Inferior parietal cortex (tissue), 1 donor: ENCODE data around the gene ADAMTS17.

Source experiments
- DNase-seq: peaks from one replicate; pipeline ENCODE4 v3.0.0-alpha.2; 2016; ENCODE audit errors: extremely low spot score

The ADAMTS17 gene

DNA sequence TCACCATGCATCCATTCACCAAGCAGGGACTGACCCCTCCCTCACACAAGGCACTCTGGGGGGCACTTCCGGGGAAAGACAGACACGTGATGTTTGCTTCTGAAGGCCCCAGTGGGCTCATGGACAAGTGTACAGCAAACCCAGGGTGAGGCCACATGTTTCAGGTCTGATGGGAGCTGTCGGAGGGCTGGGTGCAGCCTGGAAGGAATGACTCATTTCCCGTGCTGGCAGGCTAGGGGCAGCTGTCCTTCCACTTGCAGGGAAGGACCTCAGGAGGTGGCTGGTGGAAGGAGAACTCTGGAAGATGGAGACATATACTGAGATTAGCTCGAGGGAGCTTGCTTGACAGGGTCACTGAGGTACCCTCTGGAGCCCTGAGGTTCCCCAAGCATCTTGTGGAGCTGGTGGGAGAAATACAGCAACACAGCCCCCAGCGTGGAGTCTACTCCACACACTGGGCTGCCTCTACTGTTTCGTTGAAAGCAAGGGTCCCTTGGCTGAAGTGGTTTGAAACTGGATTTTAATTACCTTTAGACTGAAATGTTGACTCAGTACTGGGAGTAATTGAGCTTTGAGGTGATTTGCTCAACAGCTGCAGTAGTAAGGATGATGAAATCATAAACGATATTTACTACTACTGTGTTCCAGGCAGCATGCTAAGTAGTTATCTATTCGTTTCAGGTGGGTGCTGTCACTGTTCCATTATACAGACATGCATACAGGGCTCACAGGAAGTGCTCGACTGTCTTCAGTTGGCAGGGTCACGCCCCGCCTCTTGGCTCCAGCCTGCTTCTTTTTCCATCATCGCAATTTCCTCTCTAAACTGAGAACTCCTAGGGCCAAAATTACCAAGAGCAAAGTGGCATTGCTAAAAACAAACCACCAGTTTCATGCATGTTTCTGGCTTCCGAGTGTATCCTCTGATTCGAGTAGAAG is 230.4 kb downstream of the ADAMTS17 start:
- DNase-seq = no peak

DNA sequence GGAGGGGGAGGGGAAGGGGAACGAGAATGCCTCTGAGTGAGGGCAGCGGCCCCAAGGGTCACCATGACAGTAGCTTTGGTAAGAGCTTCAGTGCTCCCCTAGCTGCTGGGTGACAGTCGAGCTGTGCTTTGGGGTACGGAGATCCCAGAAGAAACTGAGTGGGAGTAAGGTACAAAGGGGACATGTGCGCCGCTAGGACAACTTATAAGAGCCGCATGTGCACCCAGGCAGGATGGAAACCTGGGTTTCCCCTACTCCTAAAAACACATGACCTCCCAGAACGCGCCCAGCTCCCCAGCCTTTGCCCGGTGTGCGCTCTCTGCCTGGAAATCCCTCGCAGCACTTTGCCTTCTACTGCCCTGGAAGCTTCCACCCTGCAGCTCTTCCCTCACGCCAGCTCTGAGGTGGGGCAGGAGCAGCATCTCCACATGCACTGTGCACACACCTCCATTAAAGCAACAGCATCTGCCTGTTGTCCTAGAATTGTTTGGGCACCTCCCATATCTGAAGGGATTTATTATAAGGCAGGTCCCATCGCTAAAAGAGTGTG is 232.2 kb downstream of the ADAMTS17 start:
- no peak for DNase-seq

DNA sequence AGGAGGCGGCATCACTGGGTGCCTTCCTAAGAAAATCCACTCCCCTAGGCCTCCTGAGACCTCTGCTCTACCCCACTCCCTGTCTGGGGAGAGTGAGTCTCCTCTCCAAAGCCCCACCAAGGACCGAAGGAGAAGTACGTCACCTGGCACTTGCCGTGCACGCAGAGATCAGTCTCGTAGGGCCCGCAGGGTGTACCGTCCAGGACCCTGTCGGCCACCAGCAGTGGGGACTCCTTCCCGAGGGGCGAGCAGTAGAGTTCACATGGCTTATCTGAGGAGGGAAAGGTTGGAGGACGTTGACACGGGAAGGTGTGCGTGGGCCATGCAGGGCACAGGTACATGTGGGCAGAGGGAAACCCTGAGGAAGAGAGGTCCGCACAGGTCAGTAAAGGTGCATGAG is 232.9 kb downstream of the ADAMTS17 start:
- no peak for DNase-seq

DNA sequence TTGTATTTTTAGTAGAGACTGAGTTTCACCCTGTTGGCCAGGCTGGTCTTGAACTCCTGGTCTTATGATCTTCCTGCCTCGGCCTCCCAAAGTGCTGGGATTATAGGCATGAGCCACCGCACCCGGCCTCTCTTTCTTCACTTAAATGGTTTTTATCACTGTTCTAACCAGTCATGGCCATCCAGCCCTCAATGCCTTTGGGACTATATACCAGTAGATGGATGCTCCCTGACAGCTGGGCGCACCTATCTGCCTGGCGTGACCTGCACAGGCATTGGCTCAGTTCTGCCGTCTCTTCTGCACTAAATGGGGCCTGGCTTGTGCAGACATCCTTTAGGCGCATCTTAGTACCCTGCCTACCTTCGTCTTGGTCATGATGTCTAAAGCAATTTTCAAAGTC is 233.4 kb downstream of the ADAMTS17 start:
- DNase-seq = no peak

DNA sequence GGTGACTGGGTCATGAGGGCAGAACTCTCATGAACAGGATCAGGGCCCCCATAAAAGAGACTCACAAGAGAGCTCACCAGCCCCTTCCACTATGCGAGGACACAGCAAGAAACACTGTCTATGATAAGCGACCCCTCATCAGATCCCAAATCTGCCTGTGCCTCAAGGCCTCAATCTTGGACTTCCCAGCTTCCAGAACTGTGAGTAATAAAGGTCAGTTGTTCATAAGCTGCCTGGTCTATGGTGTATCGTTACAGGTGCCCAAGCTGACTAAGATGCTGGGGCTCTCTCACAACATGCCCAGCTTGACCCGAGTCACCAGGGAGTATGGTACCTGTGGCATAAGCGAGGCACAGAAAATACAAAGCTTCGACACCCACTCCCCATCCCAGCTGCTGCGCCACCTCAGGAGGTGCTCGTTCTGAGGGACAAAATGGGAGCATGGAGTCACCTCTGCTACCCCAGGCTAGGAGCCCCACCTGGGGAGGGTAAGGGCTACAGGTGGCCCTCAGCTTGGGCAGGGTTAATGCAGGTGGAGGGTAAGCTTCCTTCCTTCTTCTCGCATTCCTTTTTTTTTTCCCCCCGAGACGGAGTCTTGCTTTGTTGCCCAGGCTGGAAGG is 234.1 kb downstream of the ADAMTS17 start:
- no peak for DNase-seq

DNA sequence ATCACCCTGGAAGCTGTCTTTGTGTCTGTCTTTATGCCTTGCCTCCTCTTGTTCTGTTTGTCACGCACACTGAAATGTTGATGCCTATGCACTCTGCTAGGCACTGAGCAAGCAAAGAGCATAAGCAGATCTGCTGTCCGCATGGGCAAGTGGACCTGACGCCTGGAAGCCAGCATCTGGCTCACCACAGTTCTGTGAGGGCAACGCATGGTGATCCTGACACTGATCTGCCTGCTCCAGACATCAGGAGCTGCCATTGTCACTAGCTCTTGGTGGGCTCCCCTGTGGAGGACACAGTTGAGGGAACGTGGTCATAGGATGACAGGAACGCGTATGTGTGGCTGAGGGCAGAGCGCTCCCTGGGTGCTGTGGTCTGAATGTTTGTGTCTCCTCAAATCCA is 234.6 kb downstream of the ADAMTS17 start:
- DNase-seq = no peak

DNA sequence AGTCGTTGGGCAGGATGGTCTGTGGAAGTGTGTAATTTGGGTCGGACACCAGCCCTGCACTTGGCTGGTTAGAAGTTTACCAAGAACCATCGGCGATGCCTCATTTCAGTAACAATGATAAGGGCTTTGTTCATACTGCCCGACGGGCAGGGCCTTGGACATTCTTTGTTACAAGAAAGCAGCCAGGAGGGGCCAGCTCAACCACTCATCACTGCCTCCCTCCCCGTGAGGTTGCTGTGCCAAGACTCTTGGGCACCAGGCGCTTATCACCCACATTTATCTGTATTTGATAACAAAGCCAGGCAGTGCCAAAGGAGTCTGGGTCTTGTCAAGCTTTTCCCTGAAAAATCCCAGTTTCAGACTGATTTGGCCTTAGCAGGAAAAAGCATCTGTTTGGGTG is 235.0 kb downstream of the ADAMTS17 start:
- DNase-seq = no peak

DNA sequence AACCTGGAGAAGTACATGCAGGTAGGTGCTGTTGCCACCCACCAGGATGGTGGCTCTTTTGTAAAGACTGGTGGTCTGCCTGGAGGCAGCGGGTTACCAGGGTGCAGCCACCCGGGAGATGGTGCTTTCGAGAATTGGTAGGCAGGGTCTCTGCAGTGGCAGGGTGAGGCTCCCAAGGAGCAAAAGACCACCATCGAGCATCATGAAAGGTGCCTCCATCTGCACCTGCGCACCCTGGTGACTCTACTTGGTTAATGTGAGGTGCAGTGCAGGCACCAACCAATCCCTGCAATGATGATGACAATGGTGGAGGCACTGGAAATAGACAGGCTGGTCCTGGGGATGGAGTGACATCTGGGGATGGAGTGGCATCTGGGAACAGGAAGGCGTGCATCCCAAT is 236.7 kb downstream of the ADAMTS17 start:
- DNase-seq = no peak

DNA sequence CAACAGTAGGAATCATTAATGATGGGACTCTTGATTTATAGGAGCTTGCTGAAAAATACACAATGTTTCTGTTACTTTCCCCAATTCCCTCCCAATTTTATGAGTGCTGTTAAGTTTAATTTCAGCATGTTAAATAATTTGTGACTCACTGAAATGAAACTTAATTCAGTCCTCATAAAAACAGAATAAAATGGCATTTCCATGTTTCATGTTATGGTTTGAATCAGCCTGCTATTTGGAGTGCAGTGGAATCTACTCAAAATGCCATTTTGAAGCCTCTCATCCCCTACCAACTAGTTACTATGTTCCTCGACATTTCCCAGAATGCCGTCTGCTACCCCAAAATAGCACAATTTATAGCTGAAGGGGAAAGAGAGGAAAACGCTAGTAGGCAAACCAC is 237.5 kb downstream of the ADAMTS17 start:
- no peak for DNase-seq

DNA sequence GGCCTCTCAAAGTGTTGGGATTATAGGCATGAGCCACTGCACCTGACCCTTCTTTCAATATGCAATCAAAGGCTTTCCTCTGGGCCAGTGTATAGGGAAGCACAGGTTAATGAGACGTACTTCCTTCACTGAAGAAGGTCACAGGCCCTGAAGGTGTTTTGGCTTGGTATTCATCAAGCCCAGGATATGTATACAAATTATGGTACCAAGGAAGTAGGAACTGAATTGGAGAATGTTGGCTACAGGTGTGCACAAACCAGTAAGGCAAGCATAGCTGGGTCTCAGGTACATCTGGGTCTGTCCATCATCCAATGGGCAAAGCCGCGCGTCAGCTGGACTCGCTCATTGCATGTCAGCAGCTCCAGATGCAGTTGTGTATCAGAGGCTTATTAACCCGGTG is 237.9 kb downstream of the ADAMTS17 start:
- DNase-seq = no peak

DNA sequence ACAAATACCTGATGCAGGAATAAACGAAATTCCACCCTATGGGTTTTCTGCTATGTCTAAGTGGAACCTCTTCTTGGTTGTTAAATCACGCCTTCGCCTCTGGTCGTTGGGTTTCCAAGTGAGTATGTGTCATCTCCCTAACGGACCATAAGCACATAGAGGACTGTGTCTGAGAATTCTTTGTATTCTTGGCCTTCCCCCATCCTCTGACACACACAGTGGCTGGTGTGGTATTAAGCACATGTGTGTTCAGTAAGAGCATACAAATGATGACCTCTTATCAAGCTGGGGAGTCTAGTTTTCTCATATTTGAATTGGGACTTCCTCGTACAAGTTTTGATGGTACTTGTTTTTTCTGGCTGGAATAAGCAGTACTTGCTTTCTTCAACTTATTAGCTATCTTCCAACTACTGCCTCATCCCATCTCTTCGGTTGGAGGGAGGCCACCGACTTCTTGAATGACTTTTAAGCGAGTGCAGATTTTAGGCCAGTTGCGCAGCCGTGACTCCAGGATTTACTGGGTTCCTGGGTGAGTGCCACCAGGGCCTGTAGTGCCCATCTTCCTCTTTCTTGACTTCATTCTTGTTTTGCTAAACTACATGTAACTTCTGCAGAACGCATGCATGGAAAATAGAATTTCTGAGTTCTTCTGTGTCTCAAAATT is 240.2 kb downstream of the ADAMTS17 start:
- DNase-seq = no peak

DNA sequence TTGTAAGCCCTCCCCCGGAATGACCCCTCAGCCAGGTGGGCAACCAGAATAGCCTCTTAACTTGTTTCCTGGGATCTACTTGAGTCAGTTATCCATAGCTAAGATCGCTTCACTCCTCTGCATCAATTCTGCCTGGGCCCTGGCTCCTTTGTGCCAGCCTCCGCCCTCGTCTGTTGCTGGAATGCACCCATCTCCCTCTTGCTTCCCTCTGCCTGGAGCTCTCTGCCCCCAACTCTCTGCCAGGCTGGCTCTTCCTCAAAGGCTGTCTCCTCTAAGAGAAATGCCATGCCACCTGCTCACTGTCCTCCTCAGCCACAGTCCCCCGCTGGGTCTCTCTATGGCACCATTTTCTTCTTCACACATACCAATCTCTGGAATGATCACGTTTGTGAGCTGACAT is 240.8 kb downstream of the ADAMTS17 start:
- DNase-seq = no peak

DNA sequence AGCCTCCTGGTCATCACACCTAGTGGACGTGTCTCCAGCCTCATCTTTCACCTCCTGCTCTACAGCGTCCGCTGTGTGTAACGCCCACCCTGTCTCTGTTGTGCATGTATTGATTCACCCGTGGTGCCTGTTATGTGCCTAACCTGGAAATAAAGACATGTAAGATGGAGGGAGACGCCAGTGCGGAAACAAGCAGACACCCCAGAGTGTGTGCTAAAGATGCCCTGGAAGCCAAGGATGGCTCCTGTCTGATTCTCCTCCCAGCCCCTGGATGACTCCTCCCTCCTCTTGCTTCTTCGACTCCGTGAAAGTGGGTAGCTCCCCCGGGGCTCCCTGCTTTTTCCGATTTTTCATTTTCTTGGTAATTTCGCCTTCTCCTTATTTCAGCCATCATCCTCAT is 241.8 kb downstream of the ADAMTS17 start:
- no peak for DNase-seq

DNA sequence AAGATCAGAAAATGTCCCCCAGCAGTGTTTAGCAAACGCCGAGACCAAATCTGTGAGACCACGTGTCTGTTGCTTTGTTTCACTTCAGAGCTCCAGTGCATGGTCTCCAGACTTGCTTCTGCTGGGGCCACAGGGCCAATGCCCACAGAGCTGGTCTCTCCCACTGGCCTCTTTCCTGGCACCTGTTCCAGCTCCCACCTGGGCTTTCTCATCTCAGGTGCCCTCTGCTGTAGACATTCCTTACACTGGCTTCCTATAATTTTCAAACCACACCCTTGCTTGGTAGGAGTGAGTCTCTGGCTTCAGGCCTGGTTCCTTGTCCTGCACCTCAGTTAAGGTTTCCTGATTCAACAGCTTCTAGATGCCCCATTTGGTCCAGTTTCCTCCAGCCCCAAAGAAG is 243.1 kb downstream of the ADAMTS17 start:
- no peak for DNase-seq

DNA sequence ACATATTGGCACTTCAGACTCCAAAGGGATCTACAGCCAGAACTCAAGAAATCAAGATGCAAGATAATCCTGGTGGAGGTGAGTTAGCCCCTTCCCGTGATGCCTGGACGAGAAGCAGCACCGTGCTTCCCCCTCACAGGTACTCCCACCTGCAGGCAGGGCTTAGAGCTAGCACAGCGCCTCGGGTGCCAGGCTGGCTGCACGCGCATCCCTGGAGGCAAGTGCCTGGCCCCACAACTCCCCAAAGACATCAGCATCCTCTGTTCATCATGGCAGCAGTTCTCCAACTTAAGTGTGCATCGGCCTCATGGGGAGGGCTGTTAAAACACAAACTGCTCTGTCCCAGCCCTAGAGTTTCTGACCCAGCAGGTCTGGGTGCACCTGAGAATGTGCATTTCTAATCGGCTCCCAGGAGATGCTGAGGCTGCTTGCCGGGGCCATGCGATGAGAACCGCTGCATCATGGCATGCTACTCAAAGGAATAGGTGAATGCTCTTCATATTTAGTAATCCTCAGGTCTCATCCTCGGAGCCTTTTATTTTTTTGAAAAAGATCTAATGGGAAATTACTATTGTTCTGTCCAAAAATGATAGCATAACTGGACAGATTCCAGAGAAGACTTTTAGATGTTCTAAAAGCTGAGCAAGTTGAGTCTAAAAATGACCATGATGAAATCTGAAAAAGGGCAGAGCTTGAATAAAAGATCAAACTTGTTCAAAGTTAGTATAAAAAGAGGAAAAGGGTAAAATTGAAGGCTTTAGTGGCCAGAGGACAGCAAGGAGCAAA is 244.2 kb downstream of the ADAMTS17 start:
- DNase-seq = no peak

DNA sequence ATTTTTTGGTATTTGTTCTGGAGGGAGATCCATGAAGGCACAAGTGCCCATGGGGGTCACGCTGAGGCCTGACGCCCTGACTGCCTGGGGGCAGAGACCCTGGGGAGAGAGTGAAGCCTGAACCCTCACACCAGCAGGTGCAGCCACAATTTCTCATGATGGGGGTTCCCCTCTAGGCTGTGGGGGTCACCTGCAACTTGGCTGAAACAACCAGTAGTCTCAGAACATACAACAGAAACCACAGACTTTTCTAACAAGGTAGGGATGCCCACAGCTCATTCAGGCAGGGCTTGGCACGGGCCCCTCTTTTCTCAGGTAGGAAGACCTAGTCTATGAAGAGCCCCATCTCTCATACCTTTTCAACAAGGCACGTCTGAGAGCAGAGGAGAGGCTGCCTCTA is 245.1 kb downstream of the ADAMTS17 start:
- DNase-seq = no peak

DNA sequence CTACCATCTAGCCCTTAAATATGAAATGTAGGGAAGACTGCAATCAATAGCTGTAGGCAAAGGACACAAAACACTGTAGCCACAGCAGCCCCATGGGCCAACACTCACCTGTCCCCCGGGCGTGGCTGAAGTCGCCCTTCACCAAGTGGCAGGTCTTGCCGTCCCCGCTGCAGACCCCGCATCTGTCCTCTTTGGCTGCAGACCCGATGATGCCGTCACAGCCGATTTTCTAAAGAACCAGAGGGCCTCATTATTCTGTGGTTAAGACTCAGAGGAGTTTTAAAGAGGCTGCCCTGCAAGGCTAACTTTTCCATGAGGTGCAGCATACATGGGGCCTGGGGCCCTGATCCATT is 245.6 kb downstream of the ADAMTS17 start:
- DNase-seq = no peak

DNA sequence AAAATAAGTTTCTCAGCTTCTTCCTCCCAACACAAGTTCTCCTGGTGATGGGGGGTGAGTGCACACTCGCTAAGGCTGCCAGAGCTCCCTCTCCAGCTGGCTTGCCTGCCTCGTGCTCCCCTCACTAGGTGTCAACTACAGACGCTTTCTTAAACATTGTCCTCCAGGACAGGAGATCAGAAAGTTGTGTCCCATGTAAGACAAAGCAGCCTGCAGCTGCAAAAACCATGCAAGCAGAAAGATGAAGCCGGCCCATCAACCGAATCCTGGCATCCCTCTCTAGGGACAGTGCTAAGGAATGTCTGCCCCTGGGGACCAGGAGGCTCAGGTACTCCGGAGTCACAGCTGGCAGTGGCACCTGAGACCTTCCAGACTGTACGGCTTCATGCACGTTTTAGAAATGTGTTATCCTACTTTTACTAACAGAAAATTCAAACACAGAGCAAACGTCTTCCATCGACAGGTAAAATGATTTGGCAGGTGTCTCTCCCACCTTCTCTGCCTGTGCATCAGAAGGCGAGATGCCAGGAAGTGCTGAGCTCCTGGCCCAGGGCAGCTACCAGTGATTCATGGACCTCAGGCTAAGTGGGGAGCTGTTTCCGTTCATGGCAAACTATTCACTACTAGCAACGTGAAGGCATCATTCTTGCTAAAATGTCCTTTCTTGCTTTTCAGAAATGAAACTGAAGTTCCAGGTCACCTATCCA is 246.1 kb downstream of the ADAMTS17 start:
- DNase-seq = no peak

DNA sequence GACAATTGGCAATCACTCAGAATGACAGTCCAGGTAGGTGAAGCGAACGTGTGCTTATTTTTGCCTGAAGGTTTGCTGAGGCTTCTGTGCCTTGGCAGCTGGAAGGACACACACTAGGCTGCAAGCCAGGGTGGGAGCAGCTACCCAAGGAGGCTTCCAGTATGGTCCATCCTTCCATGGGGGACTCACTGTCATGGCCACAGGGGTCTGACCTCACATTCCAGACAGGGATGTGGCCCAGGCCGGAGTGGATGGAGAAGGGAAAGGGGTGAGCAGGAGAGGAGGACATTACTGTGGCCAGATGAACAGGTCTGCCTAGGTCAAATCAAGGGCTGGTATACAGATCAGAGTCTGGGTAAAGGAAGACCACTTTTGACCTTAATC is 247.7 kb downstream of the ADAMTS17 start:
- DNase-seq = no peak

DNA sequence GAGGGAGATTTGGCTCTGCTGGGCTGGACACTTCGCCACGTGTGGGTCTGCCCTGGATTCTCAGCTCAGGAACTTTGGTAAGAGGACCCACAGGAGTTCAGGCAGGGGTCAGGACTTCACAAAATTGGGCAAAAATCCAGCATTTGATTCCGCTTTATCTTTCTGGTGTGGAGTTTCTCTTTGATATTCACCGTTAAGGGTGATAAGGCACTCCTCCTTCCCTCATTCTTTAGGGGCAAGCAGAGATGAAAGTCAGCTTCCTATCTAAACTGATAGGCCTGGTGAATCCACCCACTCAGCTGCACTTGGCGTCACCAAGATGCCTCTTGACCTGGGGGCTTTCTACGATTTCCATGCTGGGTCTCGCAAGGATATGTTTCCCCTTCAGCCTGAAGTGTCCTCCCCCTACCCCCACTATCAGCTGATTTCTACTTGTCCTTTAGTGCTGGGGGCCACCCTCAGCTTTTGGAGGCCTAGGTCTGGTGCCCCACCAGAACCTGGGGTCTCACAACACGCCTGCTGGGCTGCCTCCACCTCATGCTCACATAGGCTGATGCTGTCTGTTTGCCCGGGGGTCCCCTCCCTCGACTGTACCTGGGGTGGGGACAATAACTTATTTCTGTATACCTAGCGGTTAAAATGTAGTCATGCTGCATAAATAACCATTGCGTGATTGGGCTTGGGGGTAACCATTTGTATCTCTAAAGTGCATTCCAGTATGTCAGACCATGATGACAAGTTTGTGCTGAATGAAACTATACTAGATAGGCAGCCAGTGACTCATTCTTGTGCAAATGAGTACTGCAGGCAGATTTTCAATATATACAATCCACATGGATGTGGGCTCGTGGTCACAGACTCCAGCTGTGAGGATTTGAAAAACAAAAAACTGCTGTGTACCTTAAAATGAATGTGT is 248.3 kb downstream of the ADAMTS17 start:
- no peak for DNase-seq
